ENCODE measurements around the gene DNAH11. TPM values are rescaled to one million over a fixed set of nuclear protein-coding genes. Genes with fewer than 3 reads are reported as not detected.
"Not testable (repeated sequence)": the region's sequence is repeated elsewhere in the genome, so short reads cannot be mapped to it uniquely, and the experiment has no call there.

The DNAH11 gene
- total and polyA plus RNA-seq, 3 donors from 2014 or later: 4.9 to 19.3 (median 14.2) TPM

DNA sequence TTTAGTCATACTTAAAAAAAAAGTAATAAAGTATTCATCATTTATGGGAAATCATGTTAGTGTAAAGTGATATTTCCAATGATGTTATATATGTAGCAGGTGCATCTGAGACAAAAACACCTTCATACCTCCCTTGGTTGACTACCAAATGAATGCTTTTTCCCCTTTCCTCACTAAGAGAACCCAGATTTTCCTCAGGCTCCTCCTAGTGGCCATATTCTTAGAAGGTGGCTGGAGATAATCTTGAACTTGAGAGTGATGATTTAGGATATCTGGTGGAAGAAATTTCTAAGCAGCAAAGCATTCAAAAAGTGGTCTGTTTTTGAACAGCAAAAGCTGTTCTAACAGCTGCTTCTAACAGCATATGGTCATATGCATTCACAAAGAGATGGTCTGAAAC lies 16.8 kb upstream of the DNAH11 start:
- Histone ChIP-seq H3K27me3 (no peaks in the 10 kb centered on the region), H3K27ac (no peak overlapping the region), H3K9me3 (no peaks in the 10 kb centered on the region), H3K4me1 (no peaks in the 10 kb centered on the region), H3K4me3 (no peak overlapping the region), H3K36me3 (ENCODE audit: low read depth, missing control alignments) (no peaks in the 10 kb centered on the region)
- intact Hi-C loops (cut with DNase I; ENCODE audit: low total_unique reads): no loop called here
- TF ChIP-seq, protein P1, sequence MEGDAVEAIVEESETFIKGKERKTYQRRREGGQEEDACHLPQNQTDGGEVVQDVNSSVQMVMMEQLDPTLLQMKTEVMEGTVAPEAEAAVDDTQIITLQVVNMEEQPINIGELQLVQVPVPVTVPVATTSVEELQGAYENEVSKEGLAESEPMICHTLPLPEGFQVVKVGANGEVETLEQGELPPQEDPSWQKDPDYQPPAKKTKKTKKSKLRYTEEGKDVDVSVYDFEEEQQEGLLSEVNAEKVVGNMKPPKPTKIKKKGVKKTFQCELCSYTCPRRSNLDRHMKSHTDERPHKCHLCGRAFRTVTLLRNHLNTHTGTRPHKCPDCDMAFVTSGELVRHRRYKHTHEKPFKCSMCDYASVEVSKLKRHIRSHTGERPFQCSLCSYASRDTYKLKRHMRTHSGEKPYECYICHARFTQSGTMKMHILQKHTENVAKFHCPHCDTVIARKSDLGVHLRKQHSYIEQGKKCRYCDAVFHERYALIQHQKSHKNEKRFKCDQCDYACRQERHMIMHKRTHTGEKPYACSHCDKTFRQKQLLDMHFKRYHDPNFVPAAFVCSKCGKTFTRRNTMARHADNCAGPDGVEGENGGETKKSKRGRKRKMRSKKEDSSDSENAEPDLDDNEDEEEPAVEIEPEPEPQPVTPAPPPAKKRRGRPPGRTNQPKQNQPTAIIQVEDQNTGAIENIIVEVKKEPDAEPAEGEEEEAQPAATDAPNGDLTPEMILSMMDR (IDR thresholded peaks at IDR 0.05): peak in 1 of 3 experiments; percentile 28
- TF ChIP-seq POLR2A (IDR thresholded peaks at IDR 0.05): no peak
- DNase-seq: no peak

GRCh38 chr7:21526448-21526847 lies 16.4 kb upstream of the DNAH11 start:
- DNase-seq: no peak
- Histone ChIP-seq H3K4me1 (no peaks in the 10 kb centered on the region), H3K36me3 (ENCODE audit: low read depth, missing control alignments) (no peaks in the 10 kb centered on the region), H3K27me3 (no peaks in the 10 kb centered on the region), H3K9me3 (no peaks in the 10 kb centered on the region), H3K27ac (no peak overlapping the region), H3K4me3 (no peak overlapping the region)
- 82 to 92% methylated on average over 3 of the region's 3 CpGs for WGBS, 2 donors
- TF ChIP-seq, protein P1 (IDR thresholded peaks at IDR 0.05): no peak
- no peak for TF ChIP-seq POLR2A (IDR thresholded peaks at IDR 0.05)
- intact Hi-C loops (cut with DNase I; ENCODE audit: low total_unique reads): no loop called here

DNA sequence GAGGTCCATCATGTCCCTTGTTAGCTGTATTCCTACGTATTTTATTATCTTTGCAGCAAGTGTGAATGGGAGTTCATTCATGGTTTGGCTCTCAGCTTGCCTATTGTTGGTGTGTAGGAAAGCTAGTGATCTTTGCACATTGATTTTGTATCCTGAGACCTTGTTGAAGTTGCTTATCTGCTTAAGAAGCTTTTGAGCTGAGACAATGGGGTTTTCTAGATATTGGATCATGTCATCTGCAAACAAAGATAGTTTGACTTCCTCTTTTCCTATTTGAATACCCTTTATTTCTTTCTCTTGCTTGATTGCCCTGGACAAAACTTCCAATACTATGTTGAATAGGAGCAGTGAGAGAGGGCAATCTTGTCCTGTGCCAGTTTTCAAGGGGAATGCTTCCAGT lies 10.4 kb upstream of the DNAH11 start:
- intact Hi-C loops (cut with DNase I; ENCODE audit: low total_unique reads); H3K27me3 ChIP-seq; H3K27ac ChIP-seq; H3K9me3 ChIP-seq; DNase-seq; H3K4me1 ChIP-seq; H3K4me3 ChIP-seq; H3K36me3 ChIP-seq (ENCODE audit: low read depth, missing control alignments): not testable (repeated sequence)
- 52 to 79% methylated on average over 1 of the region's 1 CpG for WGBS, 2 donors

DNA sequence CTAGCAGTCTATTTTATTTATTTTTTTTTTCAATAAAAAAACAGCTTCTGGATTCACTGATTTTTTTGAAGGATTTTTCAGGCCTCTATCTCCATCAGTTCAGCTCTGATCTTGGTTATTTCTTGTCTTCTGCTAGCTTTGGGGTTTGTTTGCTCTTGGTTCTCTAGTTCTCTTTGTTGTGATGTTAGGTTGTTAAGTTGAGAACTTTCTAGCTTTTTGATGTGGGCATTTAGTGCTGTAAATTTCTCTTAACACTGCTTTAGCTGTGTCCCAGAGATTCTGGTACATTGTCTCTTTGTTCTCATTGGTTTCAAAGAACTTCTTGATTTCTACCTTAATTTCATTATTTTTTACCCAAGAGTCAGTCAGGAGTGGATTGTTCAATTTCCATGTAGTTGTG lies 9.2 kb upstream of the DNAH11 start:
- H3K4me1 ChIP-seq; DNase-seq; H3K36me3 ChIP-seq (ENCODE audit: low read depth, missing control alignments); intact Hi-C loops (cut with DNase I; ENCODE audit: low total_unique reads); H3K9me3 ChIP-seq; H3K27ac ChIP-seq; H3K27me3 ChIP-seq; H3K4me3 ChIP-seq: not testable (repeated sequence)

DNA sequence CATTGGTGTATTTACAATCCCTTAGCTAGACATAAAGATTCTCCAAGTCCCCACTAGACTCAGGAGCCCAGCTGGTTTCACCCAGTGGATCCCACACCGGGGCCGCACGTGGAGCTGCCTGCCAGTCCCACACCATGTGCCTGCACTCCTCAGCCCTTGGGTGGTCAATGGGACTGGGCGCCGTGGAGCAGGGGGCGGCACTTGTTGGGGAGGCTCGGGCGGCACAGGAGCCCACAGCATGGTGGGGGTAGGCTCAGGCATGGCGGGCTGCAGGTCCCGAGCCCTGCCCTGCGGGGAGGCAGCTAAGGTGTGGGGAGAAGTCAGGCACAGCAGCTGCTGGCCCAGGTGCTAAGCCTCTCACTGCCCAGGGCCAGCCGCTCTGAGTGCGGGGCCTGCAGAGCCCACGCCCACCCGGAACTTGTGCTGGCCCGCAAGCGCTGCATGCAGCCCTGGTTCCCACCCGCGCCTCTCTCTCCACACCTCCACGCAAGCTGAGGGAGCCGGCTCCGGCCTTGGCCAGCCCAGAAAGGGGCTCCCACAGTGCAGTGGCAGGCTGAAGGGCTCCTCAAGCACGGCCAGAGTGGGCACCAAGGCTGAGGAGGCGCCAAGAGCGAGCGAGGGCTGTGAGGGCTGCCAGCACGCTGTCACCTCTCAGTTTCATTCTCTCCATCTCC lies 6.3 kb upstream of the DNAH11 start:
- H3K4me3 ChIP-seq; H3K27ac ChIP-seq; intact Hi-C loops (cut with DNase I; ENCODE audit: low total_unique reads); H3K9me3 ChIP-seq; H3K27me3 ChIP-seq; H3K4me1 ChIP-seq; H3K36me3 ChIP-seq (ENCODE audit: low read depth, missing control alignments); DNase-seq: not testable (repeated sequence)
- WGBS, 2 donors: 97% methylated on average over 5 to 25 of the region's 27 CpGs

GRCh38 chr7:21538936-21539495 lies 3.8 kb upstream of the DNAH11 start:
- no peak for TF ChIP-seq POLR2A (IDR thresholded peaks at IDR 0.05)
- Histone ChIP-seq H3K36me3 (ENCODE audit: low read depth, missing control alignments) (no peaks in the 10 kb centered on the region), H3K4me3 (no peak overlapping the region), H3K27me3 (no peaks in the 10 kb centered on the region), H3K27ac (no peak overlapping the region), H3K4me1 (peaks cover 12% of the 10 kb centered on the region), H3K9me3 (no peaks in the 10 kb centered on the region)
- WGBS, 2 donors: 88 to 92% methylated on average over 3 of the region's 3 CpGs
- DNase-seq: no peak
- intact Hi-C loops (cut with DNase I; ENCODE audit: low total_unique reads): no loop called here

Data from testis (tissue), 3 donors.